ENCODE data around the gene CLDN1.

The CLDN1 gene

GRCh38 chr3:190321789-190322603 is at the start of gene CLDN1:
TSS of gene CLDN1 (minus strand) at chr3:190322446. CDS start at chr3:190322206, 240 bp downstream.
- DNase-seq, result peak in 57 of 58 donors; percentile 7 to 80 (median 49)

- no peak for DNase-seq
Observed at GRCh38 chr3:190371152-190371551, 48.9 kb upstream of the CLDN1 start.

GRCh38 chr3:190370369-190370768 is 48.1 kb upstream of the CLDN1 start:
- no peak for DNase-seq

- DNase-seq, result no peak
Observed at GRCh38 chr3:190369668-190370295, 47.5 kb upstream of the CLDN1 start.

- DNase-seq, result no peak
Observed at GRCh38 chr3:190368881-190369280, 46.6 kb upstream of the CLDN1 start.

- DNase-seq, result no peak
Observed at GRCh38 chr3:190366133-190366532, 43.9 kb upstream of the CLDN1 start.

- DNase-seq, result no peak
Observed at GRCh38 chr3:190362258-190362657, 40.0 kb upstream of the CLDN1 start.

- no peak for DNase-seq
Observed at GRCh38 chr3:190361791-190362190, 39.5 kb upstream of the CLDN1 start.

GRCh38 chr3:190360228-190360627 is 38.0 kb upstream of the CLDN1 start:
- no peak for DNase-seq

GRCh38 chr3:190359813-190360212 is 37.6 kb upstream of the CLDN1 start:
- no peak for DNase-seq

- no peak for DNase-seq
Observed at GRCh38 chr3:190357468-190357867, 35.2 kb upstream of the CLDN1 start.

GRCh38 chr3:190356246-190356645 is 34.0 kb upstream of the CLDN1 start:
- DNase-seq, result no peak

GRCh38 chr3:190352861-190353457 is 30.7 kb upstream of the CLDN1 start:
- DNase-seq, result no peak

- no peak for DNase-seq
Observed at GRCh38 chr3:190346541-190346940, 24.3 kb upstream of the CLDN1 start.

GRCh38 chr3:190345878-190346277 is 23.6 kb upstream of the CLDN1 start:
- no peak for DNase-seq

GRCh38 chr3:190345027-190345821 is 23.0 kb upstream of the CLDN1 start:
- DNase-seq, result no peak

- DNase-seq, result no peak
Observed at GRCh38 chr3:190340071-190340470, 17.8 kb upstream of the CLDN1 start.

GRCh38 chr3:190339130-190339529 is 16.9 kb upstream of the CLDN1 start:
- no peak for DNase-seq

GRCh38 chr3:190338717-190339116 is 16.5 kb upstream of the CLDN1 start:
- DNase-seq, result no peak

- DNase-seq, result no peak
Observed at GRCh38 chr3:190337301-190337700, 15.1 kb upstream of the CLDN1 start.

- no peak for DNase-seq
Observed at GRCh38 chr3:190336516-190337189, 14.4 kb upstream of the CLDN1 start.
